ENCODE measurements around the gene MOXD1.

The MOXD1 gene

GRCh38 chr6:132400883-132401617, at the start of gene MOXD1:
Gene MOXD1 (minus strand): TSS chr6:132401475. CDS start chr6:132401426, 49 bp downstream.
- peak; percentile 95 for DNase-seq (ENCODE audit: low spot score)

DNA sequence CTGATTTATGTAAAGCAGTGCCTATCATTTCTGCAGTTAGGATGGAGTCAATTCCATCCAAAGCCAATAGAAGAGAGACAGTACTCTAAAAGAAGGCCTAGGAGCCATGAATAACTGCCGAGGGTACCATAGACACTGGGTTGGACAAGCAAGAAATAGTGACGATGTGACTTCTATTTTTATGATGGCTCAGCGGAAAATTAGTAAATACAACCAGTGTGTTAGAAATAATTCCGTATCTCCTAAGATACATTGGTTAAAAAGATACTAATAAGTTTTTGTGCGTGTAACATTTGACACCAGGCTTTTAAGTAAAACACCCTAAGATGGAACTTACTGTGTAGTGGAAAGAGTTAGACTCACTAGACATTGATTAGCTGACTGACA, 45.6 kb upstream of the MOXD1 start:
- no peak for DNase-seq (ENCODE audit: low spot score)

DNA sequence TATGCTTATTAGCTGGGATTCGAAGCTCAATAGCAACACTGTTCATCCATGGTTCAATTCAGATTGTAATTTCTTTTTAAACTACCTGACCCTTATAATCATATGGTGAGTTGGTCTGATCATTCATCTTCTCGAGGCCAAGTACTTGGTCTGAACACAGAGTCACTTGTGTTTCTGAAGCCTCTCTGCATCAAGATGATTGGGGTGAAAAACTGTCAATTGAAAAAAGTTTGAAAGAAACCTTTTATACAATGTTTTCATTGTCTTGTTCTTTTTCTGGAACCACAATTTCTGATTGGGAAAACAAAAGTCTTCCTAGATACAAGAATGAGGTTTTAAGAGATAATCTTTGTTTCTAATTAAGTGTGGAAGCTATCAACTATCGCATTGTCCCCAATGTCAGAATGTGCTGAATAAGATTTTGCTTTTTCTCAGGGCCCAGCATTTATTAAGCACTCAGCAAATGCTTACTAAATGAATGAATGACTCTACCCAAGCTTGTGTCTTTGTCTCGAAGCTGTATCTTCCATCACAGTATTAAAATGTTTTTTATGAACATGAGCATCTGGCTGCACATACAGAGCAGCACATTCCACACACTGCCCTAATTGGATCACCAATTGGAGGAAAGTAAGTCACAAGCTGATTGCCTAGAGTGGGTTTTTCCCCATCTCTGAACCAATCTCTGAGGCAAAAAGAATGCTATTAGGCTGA, 45.0 kb upstream of the MOXD1 start:
- DNase-seq (ENCODE audit: low spot score), result no peak

GRCh38 chr6:132445201-132445951, 44.1 kb upstream of the MOXD1 start:
- DNase-seq (ENCODE audit: low spot score), result peak; percentile 72

DNA sequence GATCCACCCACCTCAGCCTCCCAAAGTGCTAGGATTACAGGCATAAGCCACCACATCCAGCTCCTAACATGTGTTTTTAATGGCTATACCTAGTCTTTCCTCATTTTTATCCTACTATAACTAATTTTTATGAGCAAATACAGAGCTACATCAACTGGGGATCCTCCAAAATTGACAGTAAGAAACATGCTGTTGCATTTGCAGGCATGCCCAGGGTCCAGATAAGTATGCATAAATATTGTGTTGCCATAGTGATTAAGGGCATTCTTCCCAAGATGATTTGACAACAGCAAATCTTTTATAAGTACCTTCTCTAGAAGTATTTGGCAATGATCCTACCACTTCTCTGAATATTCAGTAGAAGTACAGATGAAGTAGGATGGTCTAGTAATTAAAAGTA, 41.9 kb upstream of the MOXD1 start:
- DNase-seq (ENCODE audit: low spot score), result no peak

DNA sequence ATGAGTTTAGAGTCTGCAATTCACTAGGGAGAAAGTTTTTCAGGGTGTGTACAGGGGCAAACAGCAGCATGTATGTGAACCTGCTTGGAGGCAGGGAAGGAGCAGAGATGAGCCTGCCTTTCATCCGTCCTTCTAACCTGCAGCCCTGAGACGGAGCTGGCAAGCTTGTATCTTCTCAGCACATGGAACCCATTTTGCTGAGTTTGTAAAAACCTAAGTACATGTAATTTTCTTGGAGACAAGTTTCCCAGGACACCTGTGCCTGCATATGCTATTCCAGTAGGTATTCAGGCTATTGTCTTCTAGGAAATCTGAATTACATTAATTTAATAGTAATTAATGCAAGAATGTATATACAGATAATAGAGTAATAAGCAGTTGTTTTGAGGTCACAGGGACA, 28.8 kb upstream of the MOXD1 start:
- DNase-seq (ENCODE audit: low spot score), result no peak

GRCh38 chr6:132425176-132425575, 23.9 kb upstream of the MOXD1 start:
- no peak for DNase-seq (ENCODE audit: low spot score)

GRCh38 chr6:132423839-132424238, 22.6 kb upstream of the MOXD1 start:
- DNase-seq (ENCODE audit: low spot score), result no peak

- DNase-seq (ENCODE audit: low spot score), result peak; percentile 21
Measured at GRCh38 chr6:132418235-132418965, 17.1 kb upstream of the MOXD1 start.

DNA sequence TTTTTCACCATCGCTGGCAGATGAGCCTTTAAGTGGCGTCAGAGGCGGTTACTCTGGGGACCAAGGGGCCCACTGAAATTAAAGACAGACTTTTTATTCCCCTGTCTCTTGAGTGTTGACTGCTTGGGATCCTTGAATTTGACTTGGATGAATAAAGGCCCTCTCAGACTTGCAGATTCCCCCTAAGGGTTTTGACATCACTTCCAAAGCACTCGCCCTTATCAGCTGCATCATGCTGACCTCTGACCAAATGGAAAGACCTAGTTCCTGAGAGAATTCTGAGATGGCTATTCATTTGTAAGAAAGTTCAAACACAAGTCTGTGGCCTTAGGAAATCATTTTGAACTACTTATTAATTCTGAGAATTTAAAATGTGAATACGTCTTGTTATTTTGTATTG, 13.5 kb upstream of the MOXD1 start:
- no peak for DNase-seq (ENCODE audit: low spot score)

GRCh38 chr6:132414322-132414721, 13.0 kb upstream of the MOXD1 start:
- no peak for DNase-seq (ENCODE audit: low spot score)

GRCh38 chr6:132413499-132413802, 12.2 kb upstream of the MOXD1 start:
- DNase-seq (ENCODE audit: low spot score), result no peak

GRCh38 chr6:132412656-132413498, 11.6 kb upstream of the MOXD1 start:
- no peak for DNase-seq (ENCODE audit: low spot score)

DNA sequence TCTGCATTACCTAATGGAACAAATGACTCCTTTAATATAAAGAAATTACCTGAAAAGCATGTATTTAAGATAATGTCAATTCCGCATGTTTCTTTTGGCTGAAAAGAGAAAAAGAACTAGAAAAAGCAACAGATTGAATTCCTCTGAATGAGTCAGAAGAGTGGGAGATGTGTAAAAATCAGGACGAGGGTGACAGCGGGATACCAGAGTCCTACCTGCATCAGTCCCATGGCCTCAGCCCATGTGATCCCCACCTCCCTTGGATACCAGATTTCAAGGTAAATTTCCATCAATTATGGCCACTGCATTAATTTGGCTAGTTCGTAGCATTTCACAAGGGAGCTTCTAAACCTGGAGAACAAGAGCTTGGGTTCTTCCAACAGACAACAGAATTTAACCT, 10.0 kb upstream of the MOXD1 start:
- DNase-seq (ENCODE audit: low spot score), result no peak

- no peak for DNase-seq (ENCODE audit: low spot score)
Measured at GRCh38 chr6:132410830-132411229, 9.6 kb upstream of the MOXD1 start.

DNA sequence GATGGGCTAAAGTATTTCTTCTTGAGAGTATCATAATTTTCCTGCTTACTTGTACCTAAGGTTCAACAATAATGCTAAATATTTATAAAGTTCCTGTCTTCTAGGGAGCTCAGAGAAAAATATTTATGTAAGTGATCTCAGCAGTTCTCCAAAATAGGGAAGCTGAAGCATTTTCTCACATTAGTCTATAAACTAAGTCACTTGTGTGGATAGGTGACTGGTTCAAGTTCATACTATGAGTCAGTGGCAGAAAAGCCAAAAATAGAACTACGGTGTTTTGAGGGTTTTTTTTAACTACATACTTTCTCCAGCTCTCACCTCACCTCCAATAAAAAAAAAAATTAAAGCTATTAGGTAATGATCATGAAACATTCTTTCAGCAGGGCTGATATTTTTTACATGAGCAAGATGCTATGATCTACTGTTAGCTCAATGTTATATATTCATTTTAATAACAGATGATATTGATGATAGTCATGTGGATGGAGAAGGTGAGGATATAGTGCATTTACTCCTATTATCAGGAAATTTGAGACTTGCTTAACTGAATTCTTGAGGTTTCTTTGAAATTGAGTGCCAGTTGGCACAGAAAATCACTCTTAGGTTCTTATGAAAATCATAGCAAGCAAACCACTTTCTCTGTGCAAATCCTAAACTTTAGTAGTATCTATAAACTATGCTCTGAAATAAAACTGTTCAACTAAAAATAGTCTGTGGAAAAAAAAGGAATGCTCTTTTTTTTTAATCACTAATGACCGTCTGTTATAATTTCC, 4.1 kb upstream of the MOXD1 start:
- no peak for DNase-seq (ENCODE audit: low spot score)

DNA sequence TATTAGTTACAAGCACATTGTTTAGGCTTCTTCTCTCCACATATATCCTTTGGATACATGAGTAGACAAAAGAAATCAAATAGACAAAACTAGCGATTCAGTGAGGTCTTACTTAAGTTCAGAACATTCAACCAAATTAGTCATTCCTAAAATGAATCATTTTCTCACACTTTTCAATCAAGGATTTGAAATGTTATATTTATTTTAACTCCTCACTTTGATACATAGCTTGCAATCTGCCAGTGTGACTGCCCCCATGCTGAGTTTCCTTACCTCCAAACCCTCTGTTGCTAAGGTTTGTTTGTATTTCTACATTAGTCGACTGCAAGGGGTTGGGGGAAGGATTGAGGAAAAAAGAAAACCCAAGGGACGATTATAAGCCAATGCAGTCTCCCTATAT, 3.5 kb upstream of the MOXD1 start:
- DNase-seq (ENCODE audit: low spot score), result no peak

- DNase-seq (ENCODE audit: low spot score), result no peak
Measured at GRCh38 chr6:132404330-132404729, 3.1 kb upstream of the MOXD1 start.

DNA sequence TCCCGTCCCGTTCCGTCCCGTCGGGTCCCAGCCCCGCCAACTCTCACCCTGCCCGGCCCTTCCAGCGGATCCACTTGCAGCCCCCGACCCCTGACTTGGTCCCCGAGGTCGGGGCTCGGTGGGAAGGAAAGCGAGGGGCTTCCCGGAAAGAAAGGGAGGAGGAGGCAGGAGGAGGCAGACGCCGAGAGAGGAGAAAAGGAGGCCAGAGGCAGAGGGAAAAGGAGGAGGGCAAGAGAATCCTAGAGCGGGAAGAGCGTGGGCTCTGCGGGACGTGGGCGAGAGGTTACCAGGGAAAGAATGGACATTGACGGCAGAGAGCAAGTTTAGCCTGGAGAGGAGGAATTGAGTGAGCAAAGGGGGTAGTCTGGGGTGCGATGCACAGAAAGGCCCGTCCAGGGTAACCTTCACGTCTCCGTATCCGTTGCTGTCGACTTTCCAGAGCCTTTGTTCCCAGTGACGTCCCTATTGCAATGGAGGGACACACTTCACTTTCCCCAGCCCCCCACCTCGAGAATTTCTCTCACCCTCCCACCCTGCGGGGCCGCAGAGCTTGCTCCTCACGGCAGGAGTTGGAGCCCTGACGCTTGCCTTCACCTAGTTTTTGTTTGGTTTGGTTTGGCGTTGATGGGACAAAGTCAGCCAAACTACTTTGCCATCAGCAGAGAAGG, 477 bp upstream of the MOXD1 start:
- peak; percentile 24 for DNase-seq (ENCODE audit: low spot score)

DNA sequence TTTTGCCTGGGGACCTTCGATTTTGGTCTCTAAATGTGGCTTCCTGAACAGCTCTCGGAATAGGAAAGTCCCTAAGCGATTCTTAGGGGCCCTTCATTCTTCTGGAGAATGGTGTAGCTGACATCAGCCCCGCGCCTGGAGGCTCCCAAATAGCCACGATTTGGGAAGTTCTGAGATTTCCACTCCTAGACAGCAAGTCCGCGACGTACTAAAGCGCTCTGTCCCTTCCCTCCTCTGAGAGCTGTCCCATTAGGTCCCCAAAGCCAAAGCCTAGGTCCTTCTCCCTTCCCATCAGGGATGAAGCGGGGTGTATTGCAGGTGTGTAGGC, 756 bp downstream of the MOXD1 start:
- peak; percentile 24 for DNase-seq (ENCODE audit: low spot score)
